Measurements from ENCODE around the gene VPS11.

VPS11 gene

GRCh38 chr11:119100994-119101758, 33.6 kb downstream of the VPS11 start:
- peak overlapping the region; percentile 93 for H3K27ac ChIP-seq
- no peak for TF ChIP-seq CTCF (conservative IDR thresholded peaks at IDR 0.05)
- TF ChIP-seq ZFX (IDR thresholded peaks at IDR 0.05): peak; percentile 72; the same call in 1 of the 2 replicates

GRCh38 chr11:119101759-119102423, 34.3 kb downstream of the VPS11 start, which contains the start of gene DPAGT1:
TSS of gene DPAGT1 (minus strand) at chr11:119101853. CDS start at chr11:119101655, 198 bp downstream.
- TF ChIP-seq ZFX (IDR thresholded peaks at IDR 0.05) (no peak), CTCF (conservative IDR thresholded peaks at IDR 0.05) (no peak)
- peak within 1 kb of the TSS; percentile 93 for H3K27ac ChIP-seq

- H3K27ac ChIP-seq: peak overlapping the region; percentile 93
Observed at GRCh38 chr11:119103161-119103664, 35.6 kb downstream of the VPS11 start.

GRCh38 chr11:119103793-119104192, 36.2 kb downstream of the VPS11 start:
- peak overlapping the region; percentile 93 for H3K27ac ChIP-seq
- TF ChIP-seq CTCF (conservative IDR thresholded peaks at IDR 0.05) (no peak), ZFX (IDR thresholded peaks at IDR 0.05) (no peak)

- H3K27ac ChIP-seq: peak within 1 kb of the TSS; percentile 90
- TF ChIP-seq CTCF (conservative IDR thresholded peaks at IDR 0.05) (no peak), ZFX (IDR thresholded peaks at IDR 0.05) (no peak)
Observed at GRCh38 chr11:119106564-119107537, 39.2 kb downstream of the VPS11 start, which contains the start of gene C2CD2L. TSS of gene C2CD2L (plus strand) at chr11:119107344. CDS start at chr11:119107742, 398 bp downstream.

- peak overlapping the region; percentile 90 for H3K27ac ChIP-seq
- no peak for TF ChIP-seq CTCF (conservative IDR thresholded peaks at IDR 0.05)
- peak; percentile 69; the same call in 1 of the 2 replicates for TF ChIP-seq ZFX (IDR thresholded peaks at IDR 0.05)
Observed at GRCh38 chr11:119107538-119108145, 40.0 kb downstream of the VPS11 start.
